ENCODE data around the gene IQCH. TPM values are rescaled to one million over a fixed set of nuclear protein-coding genes. Genes with fewer than 3 reads are reported as not detected.
A peak's percentile ranks its signal among the peaks of the same experiment; 100 is the strongest.
"Not testable (repeated sequence)": the region's sequence is repeated elsewhere in the genome, so short reads cannot be mapped to it uniquely, and the experiment has no call there.

Gene IQCH
- total RNA-seq, 1 donor from 2014 or later: 0.94 TPM

- intact Hi-C loops (cut with DNase I): no loop called here
- no peak for DNase-seq (ENCODE audit: low spot score)
Measured at GRCh38 chr15:67413770-67414390, 159.3 kb downstream of the IQCH start.

- intact Hi-C loops (cut with DNase I): no loop called here
- DNase-seq (ENCODE audit: low spot score): no peak
Measured at GRCh38 chr15:67415181-67415580, 160.6 kb downstream of the IQCH start.

- intact Hi-C loops (cut with DNase I): no loop called here
- DNase-seq (ENCODE audit: low spot score): no peak
Measured at GRCh38 chr15:67416891-67417290, 162.3 kb downstream of the IQCH start.

- intact Hi-C loops (cut with DNase I): no loop called here
- DNase-seq (ENCODE audit: low spot score): no peak
Measured at GRCh38 chr15:67419705-67420104, 165.1 kb downstream of the IQCH start.

GRCh38 chr15:67420137-67420536 lies 165.6 kb downstream of the IQCH start:
- DNase-seq (ENCODE audit: low spot score): no peak
- intact Hi-C loops (cut with DNase I): no loop called here

- no peak for DNase-seq (ENCODE audit: low spot score)
- intact Hi-C loops (cut with DNase I): no loop called here
Measured at GRCh38 chr15:67421105-67421504, 166.5 kb downstream of the IQCH start.

- intact Hi-C loops (cut with DNase I): no loop called here
Measured at GRCh38 chr15:67422296-67422695, 167.7 kb downstream of the IQCH start.

GRCh38 chr15:67433495-67434099 lies 179.0 kb downstream of the IQCH start:
- intact Hi-C loops (cut with DNase I): loop anchor here (5.0 kb wide), 1 partner anchor 486 kb away; no protein-coding TSS in a partner anchor
- DNase-seq (ENCODE audit: low spot score): no peak

More at GRCh38 chr15:67422296-67422695, 167.7 kb downstream of the IQCH start:
- DNase-seq (ENCODE audit: low spot score): no peak

GRCh38 chr15:67436351-67437250 lies 182.0 kb downstream of the IQCH start:
- intact Hi-C loops (cut with DNase I); DNase-seq (ENCODE audit: low spot score): not testable (repeated sequence)

- no peak for DNase-seq (ENCODE audit: low spot score)
- intact Hi-C loops (cut with DNase I): no loop called here
Measured at GRCh38 chr15:67444100-67444499, 189.5 kb downstream of the IQCH start.

- intact Hi-C loops (cut with DNase I): no loop called here
- DNase-seq (ENCODE audit: low spot score): no peak
Measured at GRCh38 chr15:67446449-67446848, 191.9 kb downstream of the IQCH start.

- DNase-seq (ENCODE audit: low spot score); intact Hi-C loops (cut with DNase I): not testable (repeated sequence)
Measured at GRCh38 chr15:67448372-67448771, 193.8 kb downstream of the IQCH start.

GRCh38 chr15:67453703-67454102 lies 199.1 kb downstream of the IQCH start:
- intact Hi-C loops (cut with DNase I): loop anchor here (10.0 kb wide), 1 partner anchor 711 kb away; no protein-coding TSS in a partner anchor
- DNase-seq (ENCODE audit: low spot score): not testable (repeated sequence)

- peak; percentile 89 for DNase-seq (ENCODE audit: low spot score)
- intact Hi-C loops (cut with DNase I): loop anchor here (2.0 to 10.0 kb wide), 3 partner anchors 85 to 708 kb away; partner anchors contain the start of gene MAP2K5
Measured at GRCh38 chr15:67456677-67457529, 202.3 kb downstream of the IQCH start.

GRCh38 chr15:67458331-67459029 lies 203.9 kb downstream of the IQCH start:
- intact Hi-C loops (cut with DNase I): loop anchor here (5.0 to 10.0 kb wide), 2 partner anchors 84 to 706 kb away; partner anchors contain the start of gene MAP2K5
- DNase-seq (ENCODE audit: low spot score): no peak

GRCh38 chr15:67460521-67460920 lies 205.9 kb downstream of the IQCH start:
- intact Hi-C loops (cut with DNase I): no loop called here
- no peak for DNase-seq (ENCODE audit: low spot score)

- intact Hi-C loops (cut with DNase I): no loop called here
Measured at GRCh38 chr15:67461735-67462134, 207.1 kb downstream of the IQCH start.

GRCh38 chr15:67462875-67463274 lies 208.3 kb downstream of the IQCH start:
- intact Hi-C loops (cut with DNase I): no loop called here
- DNase-seq (ENCODE audit: low spot score): no peak

More at GRCh38 chr15:67461735-67462134, 207.1 kb downstream of the IQCH start:
- DNase-seq (ENCODE audit: low spot score): no peak

GRCh38 chr15:67463488-67463887 lies 208.9 kb downstream of the IQCH start:
- intact Hi-C loops (cut with DNase I): no loop called here
- DNase-seq (ENCODE audit: low spot score): no peak
